WTC11 (cell line): Measurements from ENCODE around the gene TNIP1. TPM values are rescaled to one million over a fixed set of nuclear protein-coding genes. Genes with fewer than 3 reads are reported as not detected.

Source experiments
- ATAC-seq: fragments of 200-7000 bp; cut with Tn5 transposase; 2 replicates; pipeline ENCODE4 v1.10.0; 2021; ENCODE audit warnings: mild to moderate bottlenecking, moderate library complexity
- CTCF ChIA-PET: fragments of 300-600 bp; sonication (Branson Sonifier 250); formaldehyde crosslinking; loops from one replicate; lab custom pipeline; 2021; ENCODE audit warnings: antibody characterized with exemption; lab: Charles Lee
- POLR2A ChIA-PET: fragments of 350-600 bp; sonication (Branson Sonifier 250); formaldehyde crosslinking; loops from one replicate; lab custom pipeline; 2021; ENCODE audit warnings: antibody characterized with exemption; lab: Charles Lee
- DNase-seq: peaks from one replicate; pipeline ENCODE4 v3.0.0; 2021; ENCODE audit warnings: low spot score
- H3K27ac Mint-ChIP-seq: 2 replicates; pipeline ENCODE4 v1.8.0; 2021; ENCODE audit warnings: mixed read lengths
- H3K27me3 Mint-ChIP-seq: 2 replicates; pipeline ENCODE4 v1.8.0; 2021; ENCODE audit warnings: low read depth, mild to moderate bottlenecking, moderate library complexity, mixed read lengths
- H3K36me3 Mint-ChIP-seq: 2 replicates; pipeline ENCODE4 v1.8.0; 2021; ENCODE audit warnings: mixed read lengths
- H3K4me1 Mint-ChIP-seq: 2 replicates; pipeline ENCODE4 v1.8.0; 2022; ENCODE audit warnings: mixed read lengths
- H3K4me3 Mint-ChIP-seq: 2 replicates; pipeline ENCODE4 v1.8.0; 2021; ENCODE audit warnings: mild to moderate bottlenecking, moderate library complexity, mixed read lengths
- H3K9me3 Mint-ChIP-seq: 2 replicates; pipeline ENCODE4 v1.8.0; 2021; ENCODE audit warnings: mixed read lengths
- ATF1 ChIP-seq: sonication (generic); formaldehyde crosslinking; IDR thresholded peaks from 2 replicates; pipeline ENCODE4 v1.8.1; 2023; ENCODE audit warnings: mild to moderate bottlenecking, moderate library complexity, missing genetic modification reagents
- CBFB ChIP-seq: sonication (generic); formaldehyde crosslinking; IDR thresholded peaks from 2 replicates; pipeline ENCODE4 v1.8.1; 2022; ENCODE audit warnings: mild to moderate bottlenecking, low read depth, missing genetic modification reagents
- E2F4 ChIP-seq: sonication (generic); formaldehyde crosslinking; IDR thresholded peaks from 2 replicates; pipeline ENCODE4 v1.8.1; 2022; ENCODE audit warnings: low read depth, mild to moderate bottlenecking, moderate library complexity, missing genetic modification reagents, borderline replicate concordance
- FOXP1 ChIP-seq: sonication (generic); formaldehyde crosslinking; IDR thresholded peaks from 2 replicates; pipeline ENCODE4 v1.8.0; 2022; ENCODE audit warnings: missing genetic modification reagents, mild to moderate bottlenecking, moderate library complexity, borderline replicate concordance
- GABPB1 ChIP-seq: sonication (generic); formaldehyde crosslinking; IDR thresholded peaks from 2 replicates; pipeline ENCODE4 v1.8.1; 2023; ENCODE audit warnings: mild to moderate bottlenecking, missing genetic modification reagents
- JUN ChIP-seq: sonication (generic); formaldehyde crosslinking; IDR thresholded peaks from 2 replicates; pipeline ENCODE4 v1.8.0; 2023; ENCODE audit warnings: mild to moderate bottlenecking, missing genetic modification reagents
- MXD4 ChIP-seq: fragments of 250-450 bp; sonication (Bioruptor Pico); IDR thresholded peaks from 2 replicates; pipeline ENCODE4 v1.8.0; 2021; ENCODE audit warnings: mild to moderate bottlenecking, moderate library complexity, borderline replicate concordance
- NR3C1 ChIP-seq: sonication (generic); formaldehyde crosslinking; conservative IDR thresholded peaks from 2 replicates; pipeline ENCODE4 v1.8.1; 2023; ENCODE audit warnings: low read depth, mild to moderate bottlenecking, missing genetic modification reagents
- PRRX2 ChIP-seq: fragments of 250-450 bp; sonication (Bioruptor Pico); IDR thresholded peaks from 2 replicates; pipeline ENCODE4 v1.8.0; 2021; ENCODE audit warnings: mild to moderate bottlenecking
- SP1 ChIP-seq: sonication (generic); formaldehyde crosslinking; conservative IDR thresholded peaks from 2 replicates; pipeline ENCODE4 v1.8.1; 2022; ENCODE audit warnings: missing genetic modification reagents
- TEAD4 ChIP-seq: sonication (generic); formaldehyde crosslinking; IDR thresholded peaks from 2 replicates; pipeline ENCODE4 v1.8.0; 2022; ENCODE audit warnings: mild to moderate bottlenecking, missing genetic modification reagents
- ZNF121 ChIP-seq: sonication (generic); formaldehyde crosslinking; IDR thresholded peaks from 2 replicates; pipeline ENCODE4 v1.8.0; 2023; ENCODE audit warnings: missing genetic modification reagents
- ZNF138 ChIP-seq: sonication (generic); formaldehyde crosslinking; conservative IDR thresholded peaks from 2 replicates; pipeline ENCODE4 v1.8.1; 2022; ENCODE audit warnings: mild to moderate bottlenecking, moderate library complexity, missing genetic modification reagents
- ZNF671 ChIP-seq: fragments of 250-450 bp; sonication (Bioruptor Pico); IDR thresholded peaks from 2 replicates; pipeline ENCODE4 v1.8.0; 2021; ENCODE audit warnings: mild to moderate bottlenecking
- total RNA-seq: library from RNA; stranded (reverse); gene quantifications from 3 replicates; pipeline ENCODE4 v1.2.3, GENCODE V29; 2021
- TF ChIP-seq, protein P1 (sequence below): sonication (generic); formaldehyde crosslinking; IDR thresholded peaks from 2 replicates; pipeline ENCODE4 v1.8.1; 2023; ENCODE audit warnings: mild to moderate bottlenecking, missing genetic modification reagents
- TF ChIP-seq, protein P2 (sequence below): fragments of 250-450 bp; sonication (Bioruptor Pico); conservative IDR thresholded peaks from 2 replicates; pipeline ENCODE4 v1.9.0; 2021; ENCODE audit warnings: mild to moderate bottlenecking
- TF ChIP-seq, protein P3 (sequence below): sonication (generic); formaldehyde crosslinking; conservative IDR thresholded peaks from 2 replicates; pipeline ENCODE4 v1.8.1; 2022; ENCODE audit warnings: mild to moderate bottlenecking, missing genetic modification reagents
- TF ChIP-seq, protein P4 (sequence below): sonication (generic); formaldehyde crosslinking; IDR thresholded peaks from 2 replicates; pipeline ENCODE4 v1.8.1; 2023; ENCODE audit warnings: mild to moderate bottlenecking, missing genetic modification reagents, moderate library complexity
- TF ChIP-seq, protein P5 (sequence below): fragments of 250-450 bp; sonication (Bioruptor Pico); IDR thresholded peaks from 2 replicates; pipeline ENCODE4 v2.1.2; 2022; ENCODE audit warnings: mild to moderate bottlenecking, moderate library complexity
- TF ChIP-seq, protein P6 (sequence below): sonication (generic); formaldehyde crosslinking; IDR thresholded peaks from 2 replicates; pipeline ENCODE4 v1.8.0; 2023; ENCODE audit warnings: missing genetic modification reagents

TNIP1 gene
- total RNA-seq, 1 experiment from 2014 or later = 41.1 TPM

- TF ChIP-seq, protein P1, sequence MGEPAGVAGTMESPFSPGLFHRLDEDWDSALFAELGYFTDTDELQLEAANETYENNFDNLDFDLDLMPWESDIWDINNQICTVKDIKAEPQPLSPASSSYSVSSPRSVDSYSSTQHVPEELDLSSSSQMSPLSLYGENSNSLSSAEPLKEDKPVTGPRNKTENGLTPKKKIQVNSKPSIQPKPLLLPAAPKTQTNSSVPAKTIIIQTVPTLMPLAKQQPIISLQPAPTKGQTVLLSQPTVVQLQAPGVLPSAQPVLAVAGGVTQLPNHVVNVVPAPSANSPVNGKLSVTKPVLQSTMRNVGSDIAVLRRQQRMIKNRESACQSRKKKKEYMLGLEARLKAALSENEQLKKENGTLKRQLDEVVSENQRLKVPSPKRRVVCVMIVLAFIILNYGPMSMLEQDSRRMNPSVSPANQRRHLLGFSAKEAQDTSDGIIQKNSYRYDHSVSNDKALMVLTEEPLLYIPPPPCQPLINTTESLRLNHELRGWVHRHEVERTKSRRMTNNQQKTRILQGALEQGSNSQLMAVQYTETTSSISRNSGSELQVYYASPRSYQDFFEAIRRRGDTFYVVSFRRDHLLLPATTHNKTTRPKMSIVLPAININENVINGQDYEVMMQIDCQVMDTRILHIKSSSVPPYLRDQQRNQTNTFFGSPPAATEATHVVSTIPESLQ (CRISPR knock-in tag) = no peak
- TF ChIP-seq GABPB1 (no peak), PRRX2 (CRISPR knock-in tag) (no peak)
- TF ChIP-seq, protein P2, sequence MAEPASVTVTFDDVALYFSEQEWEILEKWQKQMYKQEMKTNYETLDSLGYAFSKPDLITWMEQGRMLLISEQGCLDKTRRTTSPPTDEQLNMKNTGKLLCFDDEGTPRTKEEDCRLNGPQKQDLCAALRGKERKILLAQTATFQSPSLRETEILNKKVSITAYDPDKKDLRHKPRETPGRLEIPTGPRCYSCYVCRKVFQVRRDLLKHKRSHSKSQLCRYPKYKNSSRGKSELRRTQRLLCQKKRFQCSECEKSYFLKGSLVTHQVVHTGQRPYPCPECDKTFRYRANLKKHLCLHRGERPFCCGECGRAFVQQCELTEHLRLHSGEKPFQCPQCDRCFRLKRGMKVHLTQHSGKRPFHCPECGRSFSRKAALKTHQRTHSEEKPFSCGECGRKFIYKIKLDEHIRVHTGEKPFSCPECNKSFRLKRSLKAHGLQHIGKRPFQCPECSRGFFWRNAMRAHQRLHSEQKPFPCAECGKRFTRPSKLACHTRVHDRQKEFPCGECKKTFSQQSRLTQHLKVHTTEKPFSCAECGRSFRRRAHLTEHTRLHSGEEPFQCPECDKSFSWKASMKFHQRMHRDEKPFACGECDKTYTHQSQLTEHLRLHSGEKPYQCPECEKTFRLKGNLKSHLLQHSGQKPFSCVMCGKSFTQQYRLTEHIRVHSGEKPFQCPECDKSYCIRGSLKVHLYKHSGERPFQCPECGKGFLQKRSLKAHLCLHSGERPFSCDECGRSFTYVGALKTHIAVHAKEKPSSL (CRISPR knock-in tag) = no peak
Observed at GRCh38 chr5:151094030-151094851, 13.4 kb upstream of the TNIP1 start (continued).

DNA sequence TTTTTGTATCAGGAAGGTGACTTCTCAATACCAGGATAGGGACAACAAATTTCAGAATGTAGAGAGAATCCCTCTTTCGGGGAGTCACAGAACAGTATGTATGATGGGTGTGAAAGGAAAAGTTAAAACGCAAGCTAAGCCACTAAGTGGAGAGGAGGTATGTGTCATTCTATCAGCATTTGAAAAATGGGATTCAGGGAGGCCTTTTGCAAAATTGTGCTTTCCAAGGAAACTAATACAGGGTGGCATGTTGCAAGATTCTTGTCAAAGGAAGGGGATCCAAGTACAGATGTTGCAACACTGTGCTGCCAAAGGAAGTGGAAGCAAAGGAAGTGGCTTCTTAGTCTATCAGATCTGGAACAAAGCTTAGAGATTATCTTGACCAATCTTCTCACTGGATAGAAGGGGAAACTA, 12.6 kb upstream of the TNIP1 start:
- ChIA-PET POLR2A (no interaction called here), CTCF (interaction anchor here (1.0 to 1.9 kb wide), 5 partner anchors 11 to 64 kb away, joined by 3 to 10 read pairs (median 4); partner anchors contain the start of gene ANXA6)
- no peaks in the 10 kb centered on the region for H3K27me3 Mint-ChIP-seq
- H3K9me3 Mint-ChIP-seq = no peaks in the 10 kb centered on the region
- H3K4me3 Mint-ChIP-seq = no peak overlapping the region
- DNase-seq (no peak), ATAC-seq (no peak; the same call in 1 of the 2 replicates)
- H3K4me1 Mint-ChIP-seq = peaks cover 29% of the 10 kb centered on the region
- TF ChIP-seq MXD4 (no peak), ATF1 (no peak), SP1 (no peak)
- no peaks in the 10 kb centered on the region for H3K36me3 Mint-ChIP-seq
- H3K27ac Mint-ChIP-seq = no peak overlapping the region

- TF ChIP-seq JUN (CRISPR knock-in tag) (no peak), FOXP1 (no peak), CBFB (CRISPR knock-in tag) (no peak), ZNF121 (CRISPR knock-in tag) (no peak), E2F4 (CRISPR knock-in tag) (no peak)
- TF ChIP-seq, protein P3, sequence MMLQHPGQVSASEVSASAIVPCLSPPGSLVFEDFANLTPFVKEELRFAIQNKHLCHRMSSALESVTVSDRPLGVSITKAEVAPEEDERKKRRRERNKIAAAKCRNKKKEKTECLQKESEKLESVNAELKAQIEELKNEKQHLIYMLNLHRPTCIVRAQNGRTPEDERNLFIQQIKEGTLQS (CRISPR knock-in tag) = no peak
- POLR2A ChIA-PET = no interaction called here
Observed at GRCh38 chr5:151092762-151093161, 11.9 kb upstream of the TNIP1 start.

DNA sequence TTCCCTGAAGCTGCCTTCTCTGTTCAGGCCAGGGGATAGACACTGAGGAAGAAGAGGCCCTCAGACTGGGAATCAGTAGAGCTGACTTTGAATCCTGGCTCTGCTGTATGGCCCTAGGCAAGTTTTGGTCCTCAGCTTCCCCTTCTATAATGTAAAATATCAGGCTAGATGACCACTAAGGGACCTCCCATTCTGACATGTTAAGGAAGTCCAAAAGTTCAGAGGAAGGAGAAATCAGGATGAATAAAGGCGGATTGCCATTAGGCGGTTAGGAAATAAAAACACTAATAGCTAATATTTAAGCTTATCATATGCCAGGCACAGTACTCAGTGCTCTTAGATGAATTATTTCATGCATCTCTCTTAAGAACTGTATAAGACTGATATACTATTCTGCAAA, 8.9 kb upstream of the TNIP1 start:
- H3K36me3 Mint-ChIP-seq = no peaks in the 10 kb centered on the region
- ATAC-seq (no peak), DNase-seq (no peak)
- no peak overlapping the region for H3K4me3 Mint-ChIP-seq
- no peaks in the 10 kb centered on the region for H3K27me3 Mint-ChIP-seq
- CTCF ChIA-PET = interaction anchor here (0.8 to 2.7 kb wide), 8 partner anchors 8 to 226 kb away, joined by 3 to 14 read pairs (median 6); no protein-coding TSS in a partner anchor
- no peaks in the 10 kb centered on the region for H3K9me3 Mint-ChIP-seq
- no peak overlapping the region for H3K27ac Mint-ChIP-seq
- POLR2A ChIA-PET = no interaction called here
- peaks cover 17% of the 10 kb centered on the region for H3K4me1 Mint-ChIP-seq
- TF ChIP-seq ZNF671 (CRISPR knock-in tag) (no peak), NR3C1 (no peak), ZNF121 (CRISPR knock-in tag) (no peak), TEAD4 (no peak), ZNF138 (no peak)
- TF ChIP-seq, protein P4, sequence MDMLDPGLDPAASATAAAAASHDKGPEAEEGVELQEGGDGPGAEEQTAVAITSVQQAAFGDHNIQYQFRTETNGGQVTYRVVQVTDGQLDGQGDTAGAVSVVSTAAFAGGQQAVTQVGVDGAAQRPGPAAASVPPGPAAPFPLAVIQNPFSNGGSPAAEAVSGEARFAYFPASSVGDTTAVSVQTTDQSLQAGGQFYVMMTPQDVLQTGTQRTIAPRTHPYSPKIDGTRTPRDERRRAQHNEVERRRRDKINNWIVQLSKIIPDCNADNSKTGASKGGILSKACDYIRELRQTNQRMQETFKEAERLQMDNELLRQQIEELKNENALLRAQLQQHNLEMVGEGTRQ (CRISPR knock-in tag) = no peak
- TF ChIP-seq, protein P5, sequence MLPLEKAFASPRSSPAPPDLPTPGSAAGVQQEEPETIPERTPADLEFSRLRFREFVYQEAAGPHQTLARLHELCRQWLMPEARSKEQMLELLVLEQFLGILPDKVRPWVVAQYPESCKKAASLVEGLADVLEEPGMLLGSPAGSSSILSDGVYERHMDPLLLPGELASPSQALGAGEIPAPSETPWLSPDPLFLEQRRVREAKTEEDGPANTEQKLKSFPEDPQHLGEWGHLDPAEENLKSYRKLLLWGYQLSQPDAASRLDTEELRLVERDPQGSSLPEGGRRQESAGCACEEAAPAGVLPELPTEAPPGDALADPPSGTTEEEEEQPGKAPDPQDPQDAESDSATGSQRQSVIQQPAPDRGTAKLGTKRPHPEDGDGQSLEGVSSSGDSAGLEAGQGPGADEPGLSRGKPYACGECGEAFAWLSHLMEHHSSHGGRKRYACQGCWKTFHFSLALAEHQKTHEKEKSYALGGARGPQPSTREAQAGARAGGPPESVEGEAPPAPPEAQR (CRISPR knock-in tag) = no peak
- TF ChIP-seq, protein P6, sequence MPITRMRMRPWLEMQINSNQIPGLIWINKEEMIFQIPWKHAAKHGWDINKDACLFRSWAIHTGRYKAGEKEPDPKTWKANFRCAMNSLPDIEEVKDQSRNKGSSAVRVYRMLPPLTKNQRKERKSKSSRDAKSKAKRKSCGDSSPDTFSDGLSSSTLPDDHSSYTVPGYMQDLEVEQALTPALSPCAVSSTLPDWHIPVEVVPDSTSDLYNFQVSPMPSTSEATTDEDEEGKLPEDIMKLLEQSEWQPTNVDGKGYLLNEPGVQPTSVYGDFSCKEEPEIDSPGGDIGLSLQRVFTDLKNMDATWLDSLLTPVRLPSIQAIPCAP (CRISPR knock-in tag) = no peak
- TF ChIP-seq, protein P3 (CRISPR knock-in tag) = no peak

More at GRCh38 chr5:151092762-151093161, 11.9 kb upstream of the TNIP1 start:
- no peak for DNase-seq
- Mint-ChIP-seq H3K27me3 (no peaks in the 10 kb centered on the region), H3K4me3 (no peak overlapping the region), H3K4me1 (peaks cover 29% of the 10 kb centered on the region), H3K9me3 (no peaks in the 10 kb centered on the region), H3K36me3 (no peaks in the 10 kb centered on the region), H3K27ac (no peak overlapping the region)
- ATAC-seq = no peak
- CTCF ChIA-PET = interaction anchor here (1.0 to 2.1 kb wide), 6 partner anchors 11 to 64 kb away, joined by 3 to 10 read pairs (median 5); partner anchors contain the start of gene ANXA6
